Mesothelial cell of epicardium (in vitro differentiated cells): ENCODE data around the gene RPL23. TPM values are rescaled to one million over a fixed set of nuclear protein-coding genes. Genes with fewer than 3 reads are reported as not detected.

Experiments
- DNase-seq, 2 experiments: peaks; one replicate each; pipeline ENCODE4 v3.0.0; 2021; ENCODE audit warnings: low spot score in 2 of 2; ENCODE audit not compliant: unreplicated experiment in 2 of 2
- H3K27ac Mint-ChIP-seq: 2 replicates; pipeline ENCODE4 v1.8.0; 2021; ENCODE audit warnings: mixed read lengths
- H3K27me3 Mint-ChIP-seq: 2 replicates; pipeline ENCODE4 v1.8.0; 2021; ENCODE audit warnings: low read depth, mixed read lengths
- H3K36me3 Mint-ChIP-seq: 2 replicates; pipeline ENCODE4 v1.8.0; 2021; ENCODE audit warnings: mixed read lengths
- H3K4me1 Mint-ChIP-seq: 2 replicates; pipeline ENCODE4 v1.8.0; 2021; ENCODE audit warnings: mixed read lengths
- H3K4me3 Mint-ChIP-seq: 2 replicates; pipeline ENCODE4 v1.8.0; 2021; ENCODE audit warnings: mild to moderate bottlenecking, moderate library complexity, mixed read lengths
- H3K9me3 Mint-ChIP-seq: 2 replicates; pipeline ENCODE4 v1.8.0; 2021; ENCODE audit warnings: mixed read lengths
- CTCF ChIP-seq: fragments of 200-600 bp; sonication (generic); IDR thresholded peaks from one replicate; pipeline ENCODE4 v1.5.0; 2021; ENCODE audit warnings: antibody characterized with exemption; ENCODE audit not compliant: unreplicated experiment
- total RNA-seq: library from RNA; stranded (reverse); gene quantifications from 3 replicates; pipeline ENCODE4 v1.2.1, GENCODE V29; 2021

Gene RPL23
- total RNA-seq, 1 donor from 2014 or later = 1,597 TPM

DNA sequence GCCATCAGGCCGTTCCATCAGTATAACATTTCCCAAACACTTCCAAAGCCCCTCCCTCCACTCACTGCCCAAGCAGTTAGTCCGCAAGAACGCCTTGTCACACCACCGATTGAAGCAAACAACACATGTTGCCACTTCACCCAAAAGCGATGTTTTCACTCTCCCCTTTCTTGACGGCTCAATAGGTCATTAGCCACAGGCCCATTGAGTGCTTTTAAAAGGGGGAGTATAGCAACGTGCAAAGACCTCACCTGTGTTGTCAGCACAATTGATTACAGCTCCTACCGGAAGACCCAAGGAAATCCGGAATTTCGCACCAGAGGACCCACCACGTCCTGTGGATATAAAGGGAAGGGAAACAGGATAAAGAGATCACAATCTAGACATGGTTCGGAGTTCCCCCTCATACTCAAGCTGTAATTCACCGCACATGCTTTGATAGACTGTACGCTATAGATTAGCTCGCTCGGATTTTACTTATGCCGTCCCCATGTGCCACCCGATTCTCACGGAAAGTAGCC, 690 bp downstream of the RPL23 start:
- peak overlapping the region; percentile 100 for H3K27ac Mint-ChIP-seq
- no peaks in the 10 kb centered on the region for H3K9me3 Mint-ChIP-seq
- DNase-seq = no peak
- no peaks in the 10 kb centered on the region for H3K27me3 Mint-ChIP-seq
- peak overlapping the region; percentile 100 for H3K4me3 Mint-ChIP-seq
- H3K36me3 Mint-ChIP-seq = peaks cover 33% of the 10 kb centered on the region
- peaks cover 34% of the 10 kb centered on the region for H3K4me1 Mint-ChIP-seq
- TF ChIP-seq CTCF = no peak

DNA sequence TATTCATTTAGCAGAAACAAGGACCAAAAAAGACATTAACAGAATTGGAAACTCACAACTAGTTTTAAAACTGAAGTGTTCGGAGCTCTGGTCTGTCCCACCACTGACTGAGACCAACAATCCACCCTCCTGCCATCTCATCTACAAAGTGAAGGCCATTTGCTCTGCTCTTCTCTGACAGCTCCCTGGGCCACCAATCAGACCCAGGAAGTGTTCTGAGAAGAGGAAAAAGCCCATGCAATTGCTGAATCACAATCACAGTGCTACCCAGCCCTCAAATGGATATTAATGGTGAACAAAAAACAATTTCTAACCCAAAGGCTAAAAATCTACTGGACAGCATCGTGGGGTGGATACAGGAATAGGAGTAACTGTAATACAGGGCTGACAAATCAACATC, 2.1 kb downstream of the RPL23 start:
- Mint-ChIP-seq H3K27ac (peak overlapping the region; percentile 100), H3K4me3 (peak overlapping the region; percentile 100), H3K4me1 (peaks cover 34% of the 10 kb centered on the region), H3K36me3 (peaks cover 38% of the 10 kb centered on the region), H3K9me3 (no peaks in the 10 kb centered on the region), H3K27me3 (no peaks in the 10 kb centered on the region)
- DNase-seq = no peak
- TF ChIP-seq CTCF = no peak

GRCh38 chr17:38850374-38850773, 3.1 kb downstream of the RPL23 start:
- Mint-ChIP-seq H3K27ac (peak overlapping the region; percentile 72), H3K27me3 (no peaks in the 10 kb centered on the region)
- no peak for TF ChIP-seq CTCF

DNA sequence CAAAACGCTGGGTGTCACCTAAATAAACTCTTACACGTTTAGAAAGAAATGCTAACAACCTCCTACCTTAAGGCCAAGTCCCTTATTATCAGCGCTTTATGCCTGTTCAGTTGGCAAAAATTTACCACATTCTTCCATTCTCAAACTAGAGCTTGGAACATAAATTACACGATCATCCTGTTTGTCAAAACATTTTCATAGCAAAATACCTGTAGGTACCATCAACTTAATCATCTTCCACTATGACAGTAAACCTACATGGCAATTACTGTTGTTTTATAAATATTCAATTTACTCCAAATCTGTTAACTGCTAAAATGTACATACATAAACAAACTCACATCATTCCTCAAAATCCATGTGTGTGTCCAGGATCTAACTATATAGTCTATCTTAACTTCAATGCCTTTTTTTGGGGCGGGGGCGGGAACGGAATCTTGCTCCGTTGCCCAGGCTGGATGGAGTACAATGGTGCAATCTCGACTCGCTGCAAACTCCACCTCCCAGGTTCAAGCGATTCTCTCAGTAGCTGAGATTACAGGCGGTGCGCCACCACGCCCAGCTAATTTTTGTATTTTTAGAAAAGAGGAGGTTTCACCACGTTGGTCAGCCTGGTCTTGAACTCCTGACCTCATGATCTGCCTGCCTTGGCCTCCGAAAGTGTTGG, 4.4 kb downstream of the RPL23 start:
- peaks cover 40% of the 10 kb centered on the region for H3K36me3 Mint-ChIP-seq

More at GRCh38 chr17:38850374-38850773, 3.1 kb downstream of the RPL23 start:
- H3K4me1 Mint-ChIP-seq = peaks cover 34% of the 10 kb centered on the region
- H3K9me3 Mint-ChIP-seq = no peaks in the 10 kb centered on the region
- H3K36me3 Mint-ChIP-seq = peaks cover 38% of the 10 kb centered on the region
- H3K4me3 Mint-ChIP-seq = peak overlapping the region; percentile 100
- DNase-seq = no peak

GRCh38 chr17:38848557-38848891, 5.0 kb downstream of the RPL23 start:
- no peaks in the 10 kb centered on the region for H3K9me3 Mint-ChIP-seq
- H3K27me3 Mint-ChIP-seq = no peaks in the 10 kb centered on the region
- no peak for TF ChIP-seq CTCF
- H3K4me3 Mint-ChIP-seq = no peak overlapping the region
- H3K36me3 Mint-ChIP-seq = peaks cover 40% of the 10 kb centered on the region
- H3K4me1 Mint-ChIP-seq = peaks cover 34% of the 10 kb centered on the region
- H3K27ac Mint-ChIP-seq = no peak overlapping the region
- no peak for DNase-seq

More for the DNA sequence above, 4.4 kb downstream of the RPL23 start:
- TF ChIP-seq CTCF = no peak
- DNase-seq = no peak
- no peak overlapping the region for H3K27ac Mint-ChIP-seq
- H3K4me1 Mint-ChIP-seq = peaks cover 38% of the 10 kb centered on the region
- no peak overlapping the region for H3K4me3 Mint-ChIP-seq
- no peaks in the 10 kb centered on the region for H3K27me3 Mint-ChIP-seq
- H3K9me3 Mint-ChIP-seq = no peaks in the 10 kb centered on the region
